Skin epidermis (tissue), 12 donors: ENCODE measurements around the gene BDH1.

Experiments used
- H3K27ac ChIP-seq, 21 experiments: fragments of 200-600 bp; sonication (generic) in 11 of 21; one replicate each; pipeline ENCODE4 v1.5.0; 2020; ENCODE audit warnings: mild to moderate bottlenecking in 3 of 21, inconsistent platforms in 2 of 21, moderate library complexity in 2 of 21
- H3K4me3 ChIP-seq, 7 experiments: fragments of 200-600 bp; sonication (generic) in 2 of 7; one replicate each; pipeline ENCODE4 v1.5.0; 2020; ENCODE audit warnings: inconsistent platforms in 2 of 7, mild to moderate bottlenecking in 2 of 7, moderate library complexity in 1 of 7

The BDH1 gene

DNA sequence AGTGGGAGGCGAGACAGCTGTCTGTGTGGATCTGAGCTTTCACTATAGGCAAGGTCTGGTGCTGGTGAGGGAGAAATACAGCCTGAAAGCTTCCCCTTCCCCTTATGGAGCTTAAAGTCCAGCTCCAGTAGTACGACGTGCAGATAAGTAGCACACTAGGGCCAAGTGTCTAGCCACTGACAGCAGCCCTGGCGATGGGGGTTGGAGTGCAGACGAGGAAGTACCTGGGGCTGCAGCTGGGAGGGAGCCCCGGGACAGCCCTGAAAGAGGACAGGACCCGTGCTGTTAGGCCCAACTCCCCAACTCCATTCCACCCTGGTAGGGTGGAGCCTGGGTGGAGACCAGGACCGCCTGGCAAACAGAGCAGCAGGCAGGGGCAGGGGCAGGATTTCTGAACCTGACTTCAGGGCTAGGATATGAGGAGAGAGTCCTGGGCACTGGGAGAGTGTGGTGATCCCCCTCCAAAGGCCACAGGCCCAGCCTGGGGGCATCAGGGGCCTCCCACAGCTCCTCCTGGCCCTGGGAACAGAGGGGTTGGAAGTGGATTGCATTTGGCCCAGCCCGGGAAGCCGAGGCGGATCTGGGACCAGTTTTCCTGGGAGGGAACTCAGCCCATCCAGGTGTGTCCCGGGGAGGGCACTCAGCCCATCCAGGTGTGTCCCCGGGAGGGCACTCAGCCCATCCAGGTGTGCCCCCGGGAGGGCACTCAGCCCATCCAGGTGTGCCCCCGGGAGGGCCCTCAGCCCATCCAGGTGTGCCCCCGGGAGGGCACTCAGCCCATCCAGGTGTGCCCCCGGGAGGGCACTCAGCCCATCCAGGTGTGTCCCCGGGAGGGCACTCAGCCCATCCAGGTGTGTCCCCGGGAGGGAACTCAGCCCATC, 42.8 kb downstream of the BDH1 start:
- H3K27ac ChIP-seq, result peak overlapping the region in 13 of 21 experiments; percentile 12 to 85 (median 70)
- H3K4me3 ChIP-seq, result no peak overlapping the region

DNA sequence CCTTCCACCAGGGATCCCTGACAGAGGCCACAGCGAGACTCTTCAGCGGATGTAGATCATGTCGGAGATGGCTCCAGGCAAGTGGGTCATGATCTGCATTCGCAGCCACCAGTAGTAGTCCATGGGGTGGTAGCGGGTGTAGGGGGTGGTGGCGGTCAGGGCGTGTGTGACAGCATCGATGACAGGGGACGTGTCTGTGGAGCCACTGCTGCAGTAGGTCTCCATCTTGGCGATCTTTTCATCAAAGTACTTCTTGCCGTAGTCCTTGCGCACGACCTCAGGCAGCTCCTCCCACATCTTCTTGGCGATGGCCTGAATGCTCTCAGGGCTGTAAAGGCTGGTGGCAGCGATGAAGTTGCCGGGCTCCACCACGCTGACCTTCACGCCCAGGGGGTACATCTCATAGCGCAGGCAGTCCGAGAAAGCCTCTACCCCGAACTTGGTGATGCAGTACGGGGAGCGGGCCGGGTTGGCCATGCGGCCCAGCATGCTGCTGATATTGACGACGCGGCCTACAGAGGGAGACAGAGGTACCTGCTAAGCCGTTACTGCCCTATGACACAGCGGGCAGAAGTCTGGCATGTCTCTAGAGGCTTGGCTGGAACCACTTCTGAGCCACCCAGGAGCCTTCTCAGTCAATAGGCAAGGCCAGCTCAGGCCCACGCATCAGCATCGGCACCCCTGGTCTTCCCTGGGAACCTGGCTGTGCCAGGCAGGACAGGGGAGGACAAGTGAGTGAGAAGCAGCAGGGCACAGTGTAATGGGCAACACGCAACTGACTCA, 43.7 kb downstream of the BDH1 start:
- H3K27ac ChIP-seq, result peak overlapping the region in 7 of 21 experiments; percentile 15 to 85 (median 73)

DNA sequence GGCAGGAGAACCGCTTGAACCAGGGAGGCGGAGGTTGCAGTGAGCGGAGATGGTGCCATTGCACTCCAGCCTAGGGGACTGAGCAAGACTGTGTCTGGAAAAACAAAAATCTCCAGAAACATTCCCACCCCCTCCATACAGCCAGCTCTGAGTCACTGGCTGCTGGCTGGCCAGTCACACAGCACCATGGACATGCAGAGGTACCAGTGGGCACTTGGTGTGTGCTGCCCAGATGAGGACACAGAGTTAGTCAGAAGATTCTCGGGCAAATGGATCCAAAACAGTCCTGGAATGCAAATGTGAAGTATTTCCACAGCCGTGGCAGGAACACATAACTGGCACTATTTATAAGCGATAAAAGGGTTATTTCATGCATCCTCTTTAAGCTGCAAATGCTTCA, 44.6 kb downstream of the BDH1 start:
- H3K4me3 ChIP-seq, result no peak overlapping the region
- H3K27ac ChIP-seq, result no peak overlapping the region

More for the DNA sequence above, 43.7 kb downstream of the BDH1 start:
- no peak overlapping the region for H3K4me3 ChIP-seq

DNA sequence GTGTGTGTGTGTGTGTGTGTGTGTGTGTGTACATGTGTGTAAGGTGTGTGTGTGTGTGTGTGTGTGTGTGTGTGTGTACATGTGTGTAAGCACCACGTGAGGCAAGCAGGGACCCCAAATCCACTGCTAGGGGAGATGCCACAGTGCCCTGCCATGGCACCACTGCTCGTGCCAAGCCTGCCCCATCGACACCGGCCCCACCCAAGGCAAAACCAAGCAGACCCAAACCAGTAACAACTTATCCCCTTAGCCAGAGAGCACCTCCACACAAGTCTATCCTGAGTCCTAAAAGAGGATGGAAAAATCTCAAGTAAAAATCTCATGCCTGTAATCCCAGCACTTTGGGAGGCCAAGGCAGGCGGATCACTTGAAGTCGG, 45.1 kb downstream of the BDH1 start:
- peak overlapping the region in 1 of 21 experiments; percentile 63 for H3K27ac ChIP-seq
- no peak overlapping the region for H3K4me3 ChIP-seq

DNA sequence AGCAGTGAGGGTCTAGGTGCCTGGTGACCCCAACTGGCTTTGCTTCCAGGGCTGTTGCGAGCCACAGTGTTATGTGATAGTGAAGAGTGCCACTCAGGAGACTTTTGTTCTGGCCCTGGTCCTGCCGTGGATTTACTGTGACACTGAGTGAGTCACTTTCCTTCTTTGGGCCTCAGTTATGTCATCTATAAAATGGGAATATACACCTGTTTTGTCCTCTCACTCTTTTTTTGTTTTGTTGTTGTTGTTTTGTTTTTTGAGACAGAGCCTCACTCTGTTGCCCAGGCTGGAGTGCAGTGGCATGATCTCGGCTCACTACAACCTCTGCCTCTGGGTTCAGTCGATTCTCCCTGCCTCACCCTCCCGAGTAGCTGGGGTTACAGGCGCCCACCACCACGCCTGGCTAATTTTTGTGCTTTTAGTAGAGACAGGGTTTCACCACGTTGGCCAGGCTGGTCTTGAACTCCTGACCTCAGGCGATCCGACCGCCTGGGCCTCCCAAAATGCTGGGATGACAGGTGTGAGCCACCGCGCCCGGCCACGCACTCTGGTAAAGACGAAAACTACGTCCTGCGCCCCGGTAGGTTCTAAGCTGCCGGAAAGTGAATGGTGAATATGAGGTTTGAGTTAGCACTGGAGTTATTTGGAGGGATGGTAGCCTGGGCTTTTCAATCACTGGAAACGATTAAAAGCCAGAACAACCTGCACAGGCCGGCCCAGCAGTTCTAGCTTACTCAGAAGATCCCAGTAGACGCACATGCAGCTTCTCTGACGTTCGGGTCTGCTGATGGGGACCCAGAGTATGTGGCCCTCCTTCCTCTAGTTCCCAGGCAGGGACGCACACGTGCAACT, 46.6 kb downstream of the BDH1 start:
- peak overlapping the region in 2 of 7 experiments; percentile 35 to 37 for H3K4me3 ChIP-seq
- peak overlapping the region in 4 of 21 experiments; percentile 40 to 75 (median 70) for H3K27ac ChIP-seq

DNA sequence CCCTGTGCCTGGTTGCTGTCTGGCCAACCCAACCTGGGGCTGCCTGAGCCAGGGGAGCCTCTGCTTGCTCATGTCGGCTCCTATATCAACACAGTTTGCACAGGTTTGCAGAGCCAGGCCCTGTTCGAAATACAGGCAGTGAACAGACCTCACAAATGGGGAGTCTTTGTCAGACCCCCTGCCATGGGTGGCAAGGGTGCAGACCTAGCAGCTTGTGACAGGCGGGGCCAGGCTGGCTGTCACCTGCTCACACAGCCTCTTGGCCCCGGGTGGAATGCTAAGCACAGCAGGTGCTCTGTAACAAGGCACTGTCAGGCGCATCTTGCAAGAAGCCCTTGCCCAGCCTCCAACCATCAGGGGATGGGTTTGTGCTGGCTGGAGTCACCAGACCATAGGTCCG, 47.3 kb downstream of the BDH1 start:
- H3K27ac ChIP-seq, result peak overlapping the region in 1 of 21 experiments; percentile 3
- no peak overlapping the region for H3K4me3 ChIP-seq

DNA sequence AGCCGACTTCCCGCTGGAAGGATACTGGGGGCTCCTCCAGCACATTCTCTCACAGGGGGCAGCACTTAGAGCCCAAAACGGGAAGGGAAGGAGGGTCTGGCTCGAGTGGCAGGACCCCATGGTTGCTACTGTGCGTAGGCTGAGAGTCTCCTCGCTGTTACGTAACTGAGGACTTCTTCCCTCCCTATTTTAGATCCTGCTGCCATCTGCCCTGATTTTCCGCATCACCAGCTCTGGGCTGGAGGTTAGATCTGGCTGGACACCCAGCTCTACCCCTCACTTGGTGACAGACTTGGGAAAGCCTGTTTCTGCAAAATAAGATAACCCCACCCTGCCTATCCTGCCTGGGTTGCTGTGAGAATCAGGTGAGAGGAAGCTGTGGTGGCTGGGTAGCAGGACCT, 47.7 kb downstream of the BDH1 start:
- H3K4me3 ChIP-seq, result no peak overlapping the region

DNA sequence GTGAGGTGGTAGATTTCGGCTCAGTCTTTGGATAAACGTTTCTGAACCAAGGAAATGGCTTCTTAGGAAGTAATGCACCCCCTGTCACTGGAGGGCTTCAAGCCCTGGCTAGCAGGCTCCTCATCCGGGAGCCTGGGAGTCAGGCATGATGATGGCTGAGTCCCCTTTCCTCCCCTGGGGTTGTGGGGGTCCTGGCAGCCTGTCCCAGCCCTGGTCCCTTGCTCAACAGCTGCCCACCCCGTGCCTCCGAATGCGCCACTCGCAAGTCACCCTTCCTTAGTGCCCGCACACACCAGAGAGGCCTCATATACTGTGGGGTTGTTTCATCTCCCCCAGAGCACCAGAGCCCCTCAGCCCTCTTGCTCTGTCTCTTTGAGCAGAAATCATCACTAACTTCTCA, 48.2 kb downstream of the BDH1 start:
- H3K27ac ChIP-seq, result peak overlapping the region in 9 of 21 experiments; percentile 3 to 67 (median 51)
- no peak overlapping the region for H3K4me3 ChIP-seq

More for the DNA sequence above, 47.7 kb downstream of the BDH1 start:
- H3K27ac ChIP-seq, result peak overlapping the region in 6 of 21 experiments; percentile 3 to 66 (median 55)

DNA sequence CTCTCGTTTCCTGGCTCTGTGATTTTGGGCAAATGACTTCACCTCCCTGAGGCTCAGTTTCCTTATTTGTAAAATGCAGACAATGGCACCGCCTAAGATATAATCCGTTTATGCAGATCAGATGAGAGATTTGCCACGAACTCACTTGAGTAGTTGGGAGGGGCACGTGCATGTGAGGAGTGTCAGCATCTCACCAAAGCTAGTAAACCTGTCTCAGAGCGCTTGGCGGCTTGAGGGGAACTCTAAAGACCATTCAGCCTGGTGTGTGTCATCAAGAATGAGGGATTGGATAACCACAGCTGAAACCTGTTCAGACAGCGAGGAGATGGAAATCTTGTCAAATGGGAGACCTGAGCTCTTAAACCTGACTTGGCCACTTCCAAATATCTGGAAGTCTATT, 48.7 kb downstream of the BDH1 start:
- Histone ChIP-seq H3K27ac (peak overlapping the region in 7 of 21 experiments; percentile 10 to 67 (median 40)), H3K4me3 (no peak overlapping the region)

DNA sequence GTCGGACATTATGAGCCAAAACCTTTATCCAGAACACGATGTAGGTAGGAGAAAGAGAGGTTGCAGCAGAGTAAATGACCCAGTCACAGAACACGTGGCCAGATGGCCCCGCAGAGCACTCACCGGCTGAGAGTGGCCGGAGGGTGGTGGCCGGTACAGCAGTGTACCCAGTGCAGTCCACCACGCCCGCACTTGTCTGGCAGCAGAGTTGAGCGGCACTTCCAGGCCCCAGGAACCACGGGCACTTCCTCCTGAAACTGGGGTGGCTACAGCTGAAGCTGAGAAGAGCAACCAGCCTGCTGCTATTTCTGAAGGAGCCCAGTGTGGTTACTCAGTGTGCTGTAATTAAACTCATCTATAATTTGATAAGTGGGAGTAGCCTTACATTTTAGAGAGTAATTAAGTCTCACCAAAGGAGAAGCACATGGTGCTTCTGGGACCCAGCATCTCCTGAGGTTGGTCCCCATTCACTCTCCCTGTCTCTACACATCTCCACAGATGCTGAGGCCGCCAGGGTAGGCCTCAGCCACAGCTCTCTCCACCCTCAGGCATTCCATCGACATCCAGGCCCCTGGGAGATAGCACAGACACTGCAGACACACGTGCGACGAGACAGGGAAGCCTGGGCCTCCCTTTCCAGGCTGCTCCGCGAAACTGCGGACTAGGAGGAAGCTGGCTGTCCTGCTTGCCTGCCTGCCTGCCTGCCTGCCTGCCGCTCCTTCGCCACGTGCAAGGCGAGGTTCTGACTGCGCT, 49.8 kb downstream of the BDH1 start:
- peak overlapping the region in 1 of 21 experiments; percentile 16 for H3K27ac ChIP-seq
- no peak overlapping the region for H3K4me3 ChIP-seq

DNA sequence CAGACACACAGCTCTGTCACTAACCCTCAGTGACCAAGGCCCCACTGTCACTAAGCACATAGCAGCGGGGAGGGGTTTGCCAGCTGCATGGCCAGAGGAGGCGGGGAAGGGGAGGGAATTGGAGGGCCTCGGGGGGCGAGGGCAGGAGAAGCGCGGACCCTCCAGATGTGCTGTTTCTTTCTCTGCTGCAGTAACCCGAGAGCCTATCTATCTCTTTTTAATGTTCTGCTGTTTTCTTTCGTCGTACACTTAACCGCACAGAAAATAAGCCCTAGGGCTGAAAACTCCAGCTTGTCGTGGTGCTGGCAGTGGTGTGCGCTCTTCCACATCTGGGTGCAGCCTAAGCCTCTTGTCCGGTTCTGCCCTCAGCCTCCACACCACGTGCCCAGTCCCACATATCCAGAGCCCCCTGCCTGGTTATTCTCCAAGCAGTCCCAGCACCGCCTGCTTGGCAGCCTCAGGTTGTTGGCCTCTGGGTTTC, 51.1 kb downstream of the BDH1 start:
- Histone ChIP-seq H3K4me3 (no peak overlapping the region), H3K27ac (peak overlapping the region in 4 of 21 experiments; percentile 9 to 37 (median 14))

DNA sequence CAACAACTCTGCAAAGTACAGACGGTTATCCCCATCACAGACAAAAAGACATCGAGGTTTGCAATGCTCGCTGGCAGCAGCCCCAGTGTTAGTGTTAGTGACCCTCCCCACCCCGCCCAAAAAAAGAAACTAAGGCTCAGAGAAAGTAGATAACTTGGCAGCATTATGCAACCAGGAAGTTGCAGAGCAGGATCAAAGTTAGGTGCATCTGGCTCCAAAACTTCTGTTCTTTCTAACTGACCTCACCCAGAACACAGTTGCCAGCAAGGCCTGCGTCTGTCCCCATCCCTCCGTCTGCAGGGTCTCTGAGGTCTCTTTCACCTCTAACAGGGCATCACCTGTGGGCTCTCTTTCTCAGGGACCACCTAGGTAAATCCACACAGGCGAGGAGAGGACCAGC, 51.5 kb downstream of the BDH1 start:
- Histone ChIP-seq H3K4me3 (no peak overlapping the region), H3K27ac (peak overlapping the region in 5 of 21 experiments; percentile 5 to 66 (median 13))

DNA sequence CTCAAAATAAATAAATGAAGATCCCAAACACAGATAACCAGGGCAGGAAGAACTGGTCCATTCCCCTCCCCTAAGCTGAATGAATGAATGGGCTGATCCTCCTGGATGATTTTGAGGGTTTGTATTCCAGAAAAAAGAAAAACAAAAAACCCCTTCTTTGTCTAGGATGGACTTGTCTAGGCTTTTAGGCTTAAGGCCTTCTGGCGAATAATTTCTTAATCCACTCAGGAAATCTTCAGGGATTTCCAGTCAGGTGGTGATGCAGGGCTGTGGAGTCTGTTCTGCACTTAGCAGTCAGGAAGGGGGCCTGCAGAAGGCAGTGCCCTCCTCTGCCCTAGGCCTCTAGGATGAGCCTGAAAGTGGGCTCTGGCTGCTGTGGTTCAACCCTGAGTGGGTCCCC, 52.1 kb downstream of the BDH1 start:
- no peak overlapping the region for H3K4me3 ChIP-seq

DNA sequence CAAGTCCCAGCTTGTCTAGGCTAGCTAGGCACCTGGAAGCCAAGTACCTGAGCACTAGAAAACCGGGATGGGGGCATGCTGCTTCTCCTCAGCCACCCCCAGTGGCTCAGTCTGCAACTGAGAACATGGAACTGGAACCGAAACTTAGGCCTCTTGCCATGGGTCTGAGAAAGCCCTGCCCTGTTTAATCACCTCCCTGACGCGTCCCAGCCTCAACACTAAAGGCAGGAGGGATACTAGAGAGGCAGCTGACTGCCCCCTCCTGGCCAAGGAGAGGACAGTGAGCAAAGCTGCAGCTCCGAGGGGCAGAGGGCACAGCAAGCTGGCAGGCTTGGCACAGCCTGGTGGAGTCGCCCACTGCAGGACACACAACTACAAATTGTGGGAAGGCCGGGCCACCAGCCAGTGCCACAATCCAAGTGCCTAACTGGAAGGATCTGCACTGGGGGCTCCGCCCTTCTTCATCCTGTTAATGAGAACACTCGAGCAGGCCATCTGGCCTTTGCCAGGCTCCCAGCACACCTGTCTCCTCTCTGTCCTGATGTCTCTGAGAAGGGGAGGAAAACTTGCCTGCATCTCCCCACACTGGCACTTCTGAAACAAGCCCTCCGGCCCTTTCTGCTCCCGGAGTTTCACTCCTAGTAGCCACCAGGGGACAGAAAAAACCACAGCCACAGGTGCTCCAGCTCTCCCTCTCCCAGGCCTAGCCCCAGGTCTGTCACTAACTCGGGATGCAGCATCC, 53.7 kb downstream of the BDH1 start:
- H3K4me3 ChIP-seq, result no peak overlapping the region

More for the DNA sequence above, 52.1 kb downstream of the BDH1 start:
- peak overlapping the region in 6 of 21 experiments; percentile 5 to 66 (median 42) for H3K27ac ChIP-seq

DNA sequence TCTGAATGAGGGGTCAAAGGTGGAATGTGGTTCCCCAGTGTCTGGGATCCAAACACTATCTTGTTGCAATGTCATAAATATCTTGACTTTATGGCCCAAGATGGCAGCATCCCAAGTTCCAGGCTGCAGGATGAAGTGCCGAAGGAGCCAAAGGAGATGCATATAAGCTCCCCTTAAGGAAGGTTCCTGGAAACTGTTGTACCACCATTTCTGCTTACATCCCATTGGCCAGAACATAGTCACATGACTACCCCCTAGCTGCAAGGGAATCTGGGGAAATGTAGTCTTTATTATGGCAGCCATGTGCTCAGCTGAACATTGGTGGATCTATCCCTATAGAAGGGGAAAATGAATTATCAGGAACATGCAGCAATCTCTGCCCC, 54.3 kb downstream of the BDH1 start:
- Histone ChIP-seq H3K27ac (peak overlapping the region in 9 of 21 experiments; percentile 12 to 67 (median 48)), H3K4me3 (no peak overlapping the region)

More for the DNA sequence above, 53.7 kb downstream of the BDH1 start:
- peak overlapping the region in 10 of 21 experiments; percentile 12 to 67 (median 46) for H3K27ac ChIP-seq

DNA sequence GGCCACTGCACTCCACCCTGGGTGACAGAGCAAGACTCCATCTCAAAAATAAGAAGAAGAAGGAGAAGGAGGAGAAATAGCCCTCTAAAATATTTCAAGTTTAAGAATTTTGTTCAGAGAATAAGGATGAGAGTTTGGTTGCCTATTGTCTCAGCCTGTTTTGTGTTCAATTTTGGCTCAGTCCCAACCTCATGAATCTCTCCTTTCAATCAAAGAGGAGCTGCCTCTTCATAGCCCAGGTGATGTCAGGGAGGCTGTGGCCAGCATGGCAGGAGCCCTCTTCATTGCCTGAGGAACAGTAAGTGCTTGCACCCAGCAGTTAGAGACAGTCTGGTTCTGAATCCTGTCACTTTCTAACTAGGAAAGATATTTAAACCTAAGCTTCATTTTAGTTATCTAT, 55.0 kb downstream of the BDH1 start:
- peak overlapping the region in 5 of 21 experiments; percentile 28 to 66 (median 44) for H3K27ac ChIP-seq
- no peak overlapping the region for H3K4me3 ChIP-seq

DNA sequence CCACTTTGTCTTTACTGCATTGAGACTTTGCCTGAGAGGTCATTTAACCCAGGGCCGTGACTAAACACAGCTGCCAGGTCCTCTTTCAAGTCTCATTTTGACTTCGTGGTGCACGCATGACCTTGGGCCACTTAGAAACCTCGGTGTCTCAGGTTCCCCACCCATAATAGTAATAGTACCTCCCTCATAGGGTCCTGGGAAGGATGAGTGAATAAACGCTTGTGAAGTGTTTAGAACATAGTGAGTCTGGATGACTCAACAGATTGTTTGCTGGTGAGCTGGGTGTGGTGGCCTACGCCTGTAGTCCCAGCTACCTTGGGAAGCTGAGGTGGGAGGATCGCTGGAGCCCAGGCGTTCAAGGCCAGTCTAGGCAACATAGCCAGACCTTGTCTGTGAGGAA, 56.3 kb downstream of the BDH1 start:
- peak overlapping the region in 10 of 21 experiments; percentile 11 to 66 (median 46) for H3K27ac ChIP-seq
- H3K4me3 ChIP-seq, result no peak overlapping the region
